ENCODE results near the gene GRM4.

Gene GRM4

DNA sequence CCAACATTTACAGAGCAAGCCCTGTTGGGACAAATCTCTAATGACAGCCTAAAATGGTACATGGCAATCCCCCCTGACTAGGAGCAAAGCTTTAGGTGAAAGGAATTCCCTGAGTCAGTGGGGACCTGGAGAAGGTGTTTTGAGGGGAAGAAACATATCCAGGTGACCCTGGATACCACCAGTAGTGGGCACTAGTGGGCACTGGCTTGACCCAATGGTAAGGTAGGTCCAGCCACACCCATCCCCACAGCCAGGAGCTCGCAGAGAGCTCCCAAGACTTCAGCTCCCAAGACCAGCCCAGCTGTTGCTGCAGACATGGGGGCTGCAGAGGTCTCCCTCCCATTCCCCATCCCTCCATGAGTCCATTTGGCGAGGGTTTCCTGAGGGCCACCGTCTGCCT is 19.5 kb downstream of the GRM4 start:
- intact Hi-C loops (cut with DNase I), result no loop called here
- DNase-seq, result no peak

DNA sequence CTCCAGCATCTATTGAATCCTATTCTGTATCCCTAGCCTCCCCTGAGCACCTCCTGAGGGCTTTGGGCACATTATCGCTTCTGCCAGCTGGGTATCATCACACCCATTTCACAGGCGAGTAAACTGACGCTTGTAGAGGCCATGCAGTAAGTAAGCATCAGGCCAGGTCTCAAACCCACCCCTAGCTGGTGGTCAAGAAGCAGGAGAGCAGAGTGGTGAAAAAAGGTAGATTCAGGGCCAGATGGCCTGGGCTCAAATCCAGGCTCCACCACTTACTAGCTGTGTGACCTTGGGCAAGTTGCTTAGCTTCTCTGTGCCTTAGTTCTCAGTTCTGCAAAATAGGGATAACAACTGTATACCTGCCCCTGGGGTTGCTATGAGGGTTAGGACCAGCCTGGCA is 19.9 kb downstream of the GRM4 start:
- no peak for DNase-seq
- intact Hi-C loops (cut with DNase I), result no loop called here

- intact Hi-C loops (cut with DNase I), result no loop called here
- no peak for DNase-seq
These were observed 24.8 kb downstream of the GRM4 start for GRCh38 chr6:34120953-34121675.

- intact Hi-C loops (cut with DNase I), result no loop called here
- DNase-seq, result peak in 11 of 42 donors; percentile 23 to 74 (median 40)
These were observed 30.0 kb downstream of the GRM4 start for GRCh38 chr6:34115915-34116314.

GRCh38 chr6:34115403-34115795 is 30.5 kb downstream of the GRM4 start:
- no peak for DNase-seq
- intact Hi-C loops (cut with DNase I), result no loop called here

DNA sequence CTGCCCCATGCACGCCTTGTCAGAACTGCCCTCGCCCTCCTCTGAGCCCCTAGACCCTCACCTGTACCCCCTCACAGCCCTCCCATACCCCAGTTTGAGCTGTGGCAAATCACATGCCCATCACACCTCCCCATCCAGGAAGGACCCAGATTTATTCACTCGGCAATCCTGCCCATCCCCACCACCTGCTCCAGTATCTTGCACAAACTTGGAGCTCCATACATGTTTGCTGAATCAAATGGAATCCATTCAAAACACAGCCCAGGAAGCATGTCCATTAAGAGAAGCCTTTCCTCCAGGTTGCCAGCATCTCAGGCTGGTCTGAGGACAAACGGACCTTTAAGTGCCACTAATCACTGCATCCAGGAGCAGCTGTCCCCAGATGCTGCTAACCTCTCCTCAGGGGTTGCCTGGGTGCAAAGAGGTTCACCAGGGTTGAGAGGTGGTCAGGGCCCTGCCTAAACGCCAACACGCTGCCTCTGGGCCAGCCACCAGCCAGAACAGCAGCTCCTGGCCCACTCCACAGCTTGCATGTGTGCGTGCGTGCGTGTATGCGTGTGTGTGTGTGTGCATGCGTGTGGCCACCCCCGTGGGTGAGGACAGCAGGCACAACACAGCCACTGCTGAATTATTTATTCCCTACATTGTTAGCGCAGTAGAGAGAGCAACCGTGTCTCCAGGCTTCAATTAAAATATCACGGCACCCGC is 31.0 kb downstream of the GRM4 start:
- no peak for DNase-seq
- intact Hi-C loops (cut with DNase I), result no loop called here

DNA sequence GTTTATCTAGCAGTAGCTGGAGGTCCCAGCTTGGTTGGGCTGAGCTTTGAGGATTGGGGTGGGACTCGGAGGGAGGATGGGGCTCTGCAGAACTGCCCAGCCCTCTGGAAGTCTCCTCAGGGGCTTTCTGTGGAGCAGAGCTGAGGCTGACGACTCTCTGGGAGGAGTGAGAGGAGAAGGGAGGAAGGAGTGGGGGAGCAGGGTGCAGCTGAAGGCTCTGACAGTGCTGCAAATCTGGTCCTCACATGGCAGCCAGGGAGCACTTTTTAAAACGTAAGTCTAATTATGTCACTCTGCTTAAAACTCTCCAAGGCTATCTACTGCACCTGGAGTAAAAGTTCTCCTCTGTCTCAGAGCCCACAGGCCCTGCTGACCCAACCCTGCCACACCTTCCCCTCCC is 32.4 kb downstream of the GRM4 start:
- intact Hi-C loops (cut with DNase I), result no loop called here
- peak in 15 of 42 donors; percentile 17 to 78 (median 37) for DNase-seq

GRCh38 chr6:34112126-34112525 is 33.8 kb downstream of the GRM4 start:
- intact Hi-C loops (cut with DNase I), result no loop called here
- no peak for DNase-seq

DNA sequence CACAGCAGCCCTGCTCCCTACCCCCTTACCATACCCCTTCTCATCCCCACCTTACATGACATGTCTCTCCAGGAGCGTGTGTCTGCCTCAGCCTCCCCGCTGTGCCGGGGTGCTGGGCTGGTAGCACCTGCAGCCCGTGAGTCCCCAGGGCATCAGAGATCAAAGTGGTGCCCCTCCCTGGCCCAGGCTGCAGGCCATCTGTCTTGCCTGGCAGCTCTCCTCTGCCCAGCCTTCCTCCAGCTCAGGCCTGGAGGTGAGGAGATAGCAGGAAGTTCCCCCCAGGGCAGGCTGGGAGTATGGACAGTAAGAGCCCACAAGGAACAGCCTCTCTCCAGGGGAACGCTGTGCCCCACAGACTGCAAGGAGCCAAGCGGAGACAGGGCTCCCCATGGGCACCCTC is 35.3 kb downstream of the GRM4 start:
- DNase-seq, result no peak
- intact Hi-C loops (cut with DNase I), result no loop called here

DNA sequence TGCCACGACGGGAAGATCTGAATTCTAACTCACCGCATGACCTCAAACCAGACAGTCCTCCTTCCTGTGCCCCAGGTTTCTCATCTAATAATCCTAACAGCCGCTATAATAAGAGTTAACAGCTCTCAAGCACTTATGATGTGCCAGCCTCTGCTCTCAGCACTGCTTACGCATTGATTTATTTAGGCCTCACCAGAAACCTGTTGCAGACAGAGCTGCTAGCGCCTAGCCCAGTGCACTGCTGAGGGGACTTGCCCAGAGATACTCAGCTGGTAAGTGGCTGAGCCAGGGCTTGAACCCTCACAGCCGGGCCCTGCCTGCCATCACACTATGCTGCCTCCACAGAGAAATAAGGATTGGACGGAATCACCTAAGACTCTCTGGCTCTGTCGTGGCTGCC is 37.7 kb downstream of the GRM4 start:
- DNase-seq, result no peak
- intact Hi-C loops (cut with DNase I), result no loop called here

GRCh38 chr6:34106900-34107299 is 39.0 kb downstream of the GRM4 start:
- no peak for DNase-seq
- intact Hi-C loops (cut with DNase I), result no loop called here

- no peak for DNase-seq
- intact Hi-C loops (cut with DNase I), result no loop called here
These were observed 39.5 kb downstream of the GRM4 start for GRCh38 chr6:34106421-34106820.

- intact Hi-C loops (cut with DNase I), result no loop called here
- no peak for DNase-seq
These were observed 41.3 kb downstream of the GRM4 start for GRCh38 chr6:34104628-34105027.

DNA sequence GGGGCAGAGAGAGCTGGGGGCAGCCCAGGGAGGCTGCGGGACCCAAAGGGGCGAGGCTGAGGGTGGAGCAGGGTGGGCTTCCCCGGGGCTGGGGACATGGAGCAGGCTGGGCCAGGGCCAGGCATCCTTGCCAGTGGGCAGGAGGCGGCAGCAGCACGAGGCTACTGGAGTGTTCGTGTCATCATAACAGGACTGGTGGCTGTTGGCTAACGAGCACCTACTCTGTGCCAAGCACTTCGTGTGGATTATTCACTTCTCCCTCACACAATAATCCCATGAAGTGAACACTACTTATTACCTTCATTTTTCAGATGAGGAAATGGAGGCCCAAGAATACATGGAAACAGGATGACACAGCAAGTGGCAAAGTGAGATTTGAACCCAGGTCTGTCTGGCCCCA is 41.7 kb downstream of the GRM4 start:
- intact Hi-C loops (cut with DNase I), result no loop called here
- no peak for DNase-seq

GRCh38 chr6:34103321-34103720 is 42.6 kb downstream of the GRM4 start:
- intact Hi-C loops (cut with DNase I), result no loop called here
- peak in 31 of 42 donors; percentile 9 to 75 (median 48) for DNase-seq

DNA sequence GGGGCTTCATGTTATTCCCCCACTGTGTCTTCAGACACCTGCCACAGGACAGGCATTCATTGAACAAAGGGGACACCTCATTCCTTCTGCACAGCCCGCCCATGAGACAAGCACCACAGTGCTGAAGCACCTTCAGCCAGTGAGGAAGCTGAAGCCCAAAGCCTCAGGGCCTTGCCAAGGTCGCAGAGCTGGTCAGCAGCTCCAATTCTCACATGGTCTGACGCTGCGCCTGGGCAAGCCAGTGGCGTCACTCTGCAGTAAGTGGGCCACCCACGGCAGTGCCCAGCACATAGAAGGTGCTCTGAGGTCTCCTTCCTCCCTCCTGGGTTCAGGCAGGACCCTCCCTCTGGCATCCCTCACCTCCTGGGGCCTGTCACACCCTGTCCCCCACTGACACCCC is 43.2 kb downstream of the GRM4 start:
- DNase-seq, result no peak
- intact Hi-C loops (cut with DNase I), result no loop called here

GRCh38 chr6:34102099-34102656 is 43.7 kb downstream of the GRM4 start:
- no peak for DNase-seq

GRCh38 chr6:34100788-34101187 is 45.1 kb downstream of the GRM4 start:
- intact Hi-C loops (cut with DNase I), result no loop called here
- DNase-seq, result no peak

More at GRCh38 chr6:34102099-34102656, 43.7 kb downstream of the GRM4 start:
- intact Hi-C loops (cut with DNase I), result no loop called here

DNA sequence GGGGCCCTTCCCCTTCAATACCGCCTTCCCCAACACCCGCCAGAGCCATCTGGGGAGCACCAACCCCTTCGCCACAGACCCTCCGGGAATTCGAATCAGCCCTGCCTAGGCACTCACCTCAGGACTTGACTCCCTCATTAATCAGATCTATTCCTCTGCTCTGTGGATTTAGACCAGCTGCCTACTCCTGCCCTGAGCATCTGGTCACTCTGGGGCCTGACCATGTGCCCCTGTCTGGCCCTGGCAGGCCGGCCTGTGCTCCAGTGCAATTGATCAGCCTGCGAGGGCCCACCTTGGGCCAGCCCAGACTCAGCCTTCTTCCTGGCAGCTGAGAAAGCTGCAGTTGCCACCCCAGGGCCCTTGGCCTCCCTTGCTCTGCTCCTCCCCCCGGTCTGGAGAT is 46.0 kb downstream of the GRM4 start:
- intact Hi-C loops (cut with DNase I), result no loop called here
- DNase-seq, result no peak

- intact Hi-C loops (cut with DNase I), result no loop called here
- no peak for DNase-seq
These were observed 47.6 kb downstream of the GRM4 start for GRCh38 chr6:34098045-34098936.

All from head of caudate nucleus (tissue), 42 donors.